HG02885 (cell line): ENCODE data around the gene CALHM3.

Experiments
- ATAC-seq: cut with Tn5 transposase; IDR thresholded peaks from one replicate; pipeline ENCODE4 v1.9.1; 2021; ENCODE audit warnings: mild to moderate bottlenecking; ENCODE audit not compliant: unreplicated experiment, poor library complexity

CALHM3 gene

GRCh38 chr10:103427866-103428265 lies 51.2 kb downstream of the CALHM3 start:
- ATAC-seq = no peak

- ATAC-seq = no peak
Measured at GRCh38 chr10:103423748-103424147, 55.3 kb downstream of the CALHM3 start.
